GM21737 (cell line): ENCODE results near the gene UCK2.

ENCODE experiments used
- ATAC-seq: cut with Tn5 transposase; IDR thresholded peaks from one replicate; pipeline ENCODE4 v1.9.1; 2021; ENCODE audit warnings: mild to moderate bottlenecking, moderate library complexity; ENCODE audit not compliant: unreplicated experiment

UCK2 gene

GRCh38 chr1:165928075-165928731 is 100.8 kb downstream of the UCK2 start:
- ATAC-seq = no peak

GRCh38 chr1:165930961-165931360 is 103.5 kb downstream of the UCK2 start:
- ATAC-seq = no peak

GRCh38 chr1:165933446-165934170 is 106.2 kb downstream of the UCK2 start:
- no peak for ATAC-seq

- no peak for ATAC-seq
Observed at GRCh38 chr1:165936542-165936941, 109.1 kb downstream of the UCK2 start.

- ATAC-seq = no peak
Observed at GRCh38 chr1:165937829-165938228, 110.4 kb downstream of the UCK2 start.

GRCh38 chr1:165938844-165939243 is 111.4 kb downstream of the UCK2 start:
- ATAC-seq = no peak

- ATAC-seq = no peak
Observed at GRCh38 chr1:165941531-165941930, 114.1 kb downstream of the UCK2 start.

GRCh38 chr1:165942062-165942461 is 114.6 kb downstream of the UCK2 start:
- no peak for ATAC-seq

- ATAC-seq = no peak
Observed at GRCh38 chr1:165942927-165943597, 115.6 kb downstream of the UCK2 start.

- no peak for ATAC-seq
Observed at GRCh38 chr1:165945911-165946310, 118.5 kb downstream of the UCK2 start.

- no peak for ATAC-seq
Observed at GRCh38 chr1:165947797-165948455, 120.5 kb downstream of the UCK2 start.

GRCh38 chr1:165949335-165950130 is 122.1 kb downstream of the UCK2 start:
- ATAC-seq = no peak

GRCh38 chr1:165954940-165955339 is 127.5 kb downstream of the UCK2 start:
- no peak for ATAC-seq

GRCh38 chr1:165958306-165958705 is 130.9 kb downstream of the UCK2 start:
- ATAC-seq = no peak

- ATAC-seq = no peak
Observed at GRCh38 chr1:165960136-165960535, 132.7 kb downstream of the UCK2 start.

- no peak for ATAC-seq
Observed at GRCh38 chr1:165960881-165961280, 133.5 kb downstream of the UCK2 start.
